Embryonic facial prominence (tissue), 1 donor: ENCODE results near the gene SEMA5B.

Experiments
- DNase-seq: peaks from one replicate; pipeline ENCODE4 v3.0.0-alpha.2; 2016; ENCODE audit errors: extremely low spot score

The SEMA5B gene

GRCh38 chr3:123027292-123028232 lies at the start of gene SEMA5B:
Gene SEMA5B, minus strand, starts transcription at chr3:123027763. Its CDS starts 66,500 bp downstream, at chr3:122961263.
- peak; percentile 52 for DNase-seq

GRCh38 chr3:123076496-123077418 lies 49.2 kb upstream of the SEMA5B start:
- DNase-seq, result no peak

- DNase-seq, result no peak
Measured at GRCh38 chr3:123076112-123076495, 48.5 kb upstream of the SEMA5B start.

GRCh38 chr3:123075359-123075758 lies 47.8 kb upstream of the SEMA5B start:
- DNase-seq, result no peak

- DNase-seq, result no peak
Measured at GRCh38 chr3:123072564-123072963, 45.0 kb upstream of the SEMA5B start.

- no peak for DNase-seq
Measured at GRCh38 chr3:123072152-123072551, 44.6 kb upstream of the SEMA5B start.

GRCh38 chr3:123071581-123071980 lies 44.0 kb upstream of the SEMA5B start:
- no peak for DNase-seq

GRCh38 chr3:123071146-123071545 lies 43.6 kb upstream of the SEMA5B start:
- no peak for DNase-seq

- DNase-seq, result no peak
Measured at GRCh38 chr3:123070510-123070909, 42.9 kb upstream of the SEMA5B start.

- DNase-seq, result no peak
Measured at GRCh38 chr3:123068601-123069381, 41.2 kb upstream of the SEMA5B start.

- no peak for DNase-seq
Measured at GRCh38 chr3:123067689-123068600, 40.4 kb upstream of the SEMA5B start.

- peak; percentile 81 for DNase-seq
Measured at GRCh38 chr3:123066896-123067688, 39.5 kb upstream of the SEMA5B start, which contains the start of gene PDIA5. Gene PDIA5, plus strand, starts transcription at chr3:123067025. Its CDS starts 140 bp downstream, at chr3:123067165.

GRCh38 chr3:123066599-123066895 lies 39.0 kb upstream of the SEMA5B start:
- DNase-seq, result no peak

GRCh38 chr3:123064914-123065313 lies 37.4 kb upstream of the SEMA5B start:
- no peak for DNase-seq

- DNase-seq, result no peak
Measured at GRCh38 chr3:123064506-123064905, 36.9 kb upstream of the SEMA5B start.

GRCh38 chr3:123063034-123063433 lies 35.5 kb upstream of the SEMA5B start:
- no peak for DNase-seq

- no peak for DNase-seq
Measured at GRCh38 chr3:123061856-123062255, 34.3 kb upstream of the SEMA5B start.

- no peak for DNase-seq
Measured at GRCh38 chr3:123060054-123060453, 32.5 kb upstream of the SEMA5B start.

- DNase-seq, result no peak
Measured at GRCh38 chr3:123058505-123058904, 30.9 kb upstream of the SEMA5B start.

- DNase-seq, result no peak
Measured at GRCh38 chr3:123055352-123055751, 27.8 kb upstream of the SEMA5B start.
